Liver (tissue), 3 donors: ENCODE data around the gene EVX1.

Source experiments
- FOXA1 ChIP-seq: IDR thresholded peaks from 2 replicates; pipeline ENCODE4 v1.6.1; 2016; ENCODE audit warnings: antibody characterized with exemption
- RXRA ChIP-seq, 2 donors: IDR thresholded peaks; 2 replicates each; pipeline ENCODE4 v1.6.1; 2017 to 2018; ENCODE audit warnings: antibody characterized with exemption in 2 of 2, mild to moderate bottlenecking in 1 of 2
- TAF1 ChIP-seq: conservative IDR thresholded peaks from 2 replicates; pipeline ENCODE4 v1.6.1; 2016; ENCODE audit warnings: antibody characterized with exemption, mild to moderate bottlenecking
- TF ChIP-seq, protein P1 (sequence below): fragments of 150-350 bp; IDR thresholded peaks from 2 replicates; pipeline ENCODE4 v1.5.1; 2017; ENCODE audit warnings: improper control_type of control experiment, low read depth, low read length; ENCODE audit not compliant: missing input control
- donor health status: healthy.
- donor health status: healthy.

DNA sequence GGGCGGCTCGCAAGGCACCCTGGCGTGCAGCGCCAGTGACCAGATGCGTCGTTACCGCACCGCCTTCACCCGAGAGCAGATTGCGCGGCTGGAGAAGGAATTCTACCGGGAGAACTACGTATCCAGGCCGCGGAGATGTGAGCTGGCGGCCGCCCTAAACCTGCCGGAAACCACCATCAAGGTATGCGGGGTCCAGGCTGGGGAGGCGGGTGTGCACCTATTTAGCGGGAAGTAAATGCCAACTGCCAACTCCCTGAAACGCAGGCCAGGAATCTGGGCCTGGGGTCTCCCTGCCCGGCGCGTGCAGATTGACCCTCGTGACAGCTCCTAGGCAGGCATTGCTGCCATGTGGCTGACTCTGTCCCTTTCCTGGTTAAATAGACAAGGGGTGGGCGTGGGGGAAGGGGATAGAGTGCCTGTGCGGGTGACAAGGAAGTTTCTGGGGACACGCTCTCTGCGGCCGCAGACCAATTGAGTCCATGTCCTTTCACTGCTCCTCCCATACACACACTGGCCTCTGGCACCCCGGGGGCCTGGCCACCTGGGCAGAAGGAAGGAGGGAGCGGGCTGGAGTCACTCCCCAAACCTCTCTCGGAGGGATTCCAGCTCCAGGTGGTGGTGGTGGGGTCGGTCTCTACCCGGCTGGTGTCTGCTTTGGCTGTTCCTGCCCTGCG, 2.7 kb downstream of the EVX1 start:
- TF ChIP-seq, protein P1, sequence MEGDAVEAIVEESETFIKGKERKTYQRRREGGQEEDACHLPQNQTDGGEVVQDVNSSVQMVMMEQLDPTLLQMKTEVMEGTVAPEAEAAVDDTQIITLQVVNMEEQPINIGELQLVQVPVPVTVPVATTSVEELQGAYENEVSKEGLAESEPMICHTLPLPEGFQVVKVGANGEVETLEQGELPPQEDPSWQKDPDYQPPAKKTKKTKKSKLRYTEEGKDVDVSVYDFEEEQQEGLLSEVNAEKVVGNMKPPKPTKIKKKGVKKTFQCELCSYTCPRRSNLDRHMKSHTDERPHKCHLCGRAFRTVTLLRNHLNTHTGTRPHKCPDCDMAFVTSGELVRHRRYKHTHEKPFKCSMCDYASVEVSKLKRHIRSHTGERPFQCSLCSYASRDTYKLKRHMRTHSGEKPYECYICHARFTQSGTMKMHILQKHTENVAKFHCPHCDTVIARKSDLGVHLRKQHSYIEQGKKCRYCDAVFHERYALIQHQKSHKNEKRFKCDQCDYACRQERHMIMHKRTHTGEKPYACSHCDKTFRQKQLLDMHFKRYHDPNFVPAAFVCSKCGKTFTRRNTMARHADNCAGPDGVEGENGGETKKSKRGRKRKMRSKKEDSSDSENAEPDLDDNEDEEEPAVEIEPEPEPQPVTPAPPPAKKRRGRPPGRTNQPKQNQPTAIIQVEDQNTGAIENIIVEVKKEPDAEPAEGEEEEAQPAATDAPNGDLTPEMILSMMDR, result no peak
- TF ChIP-seq FOXA1, result no peak
- no peak for TF ChIP-seq RXRA (IDR thresholded peaks at IDR 0.05)
- no peak for TF ChIP-seq TAF1
